ENCODE measurements around the gene ZNF880.
"Not testable (repeated sequence)": the region's sequence is repeated elsewhere in the genome, so short reads cannot be mapped to it uniquely, and the experiment has no call there.

ZNF880 gene

GRCh38 chr19:52369559-52370340 lies at the start of gene ZNF880:
Gene ZNF880, plus strand, starts transcription at chr19:52369923. Its CDS starts 43 bp downstream, at chr19:52369966.
- peak; percentile 91 for DNase-seq

DNA sequence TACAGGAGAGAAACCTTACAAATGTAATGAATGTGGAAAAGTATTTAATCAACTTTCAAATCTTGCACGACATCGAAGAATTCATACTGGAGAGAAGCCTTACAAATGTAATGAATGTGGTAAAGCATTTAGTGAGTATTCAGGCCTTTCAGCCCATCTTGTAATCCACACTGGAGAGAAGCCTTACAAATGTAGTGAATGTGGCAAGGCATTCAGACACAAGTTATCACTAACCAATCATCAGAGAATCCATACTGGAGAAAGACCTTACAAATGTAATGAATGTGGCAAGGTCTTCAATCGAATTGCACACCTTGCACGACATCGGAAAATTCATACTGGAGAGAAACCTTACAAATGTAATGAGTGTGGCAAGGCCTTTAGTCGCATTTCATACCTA lies 47.3 kb upstream of the ZNF880 start:
- no peak for DNase-seq

GRCh38 chr19:52331757-52332156 lies 38.0 kb upstream of the ZNF880 start:
- DNase-seq, result no peak

DNA sequence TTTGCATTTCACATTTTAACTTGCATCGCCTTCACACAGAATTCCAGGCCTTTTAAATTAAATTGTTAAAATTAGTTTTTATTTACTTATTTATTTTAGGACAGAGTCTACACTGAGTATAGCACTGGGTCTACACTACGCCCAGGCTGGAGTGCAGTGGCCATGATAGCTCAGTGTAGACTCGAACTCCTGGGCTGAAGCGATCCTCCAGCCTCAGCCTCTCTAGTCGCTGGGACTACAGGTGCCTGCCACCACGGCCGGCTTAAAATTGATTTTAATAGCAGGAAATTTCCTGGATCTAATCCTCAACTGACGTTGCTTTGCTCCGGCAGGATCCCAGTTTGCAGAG lies 34.0 kb upstream of the ZNF880 start:
- DNase-seq, result no peak

DNA sequence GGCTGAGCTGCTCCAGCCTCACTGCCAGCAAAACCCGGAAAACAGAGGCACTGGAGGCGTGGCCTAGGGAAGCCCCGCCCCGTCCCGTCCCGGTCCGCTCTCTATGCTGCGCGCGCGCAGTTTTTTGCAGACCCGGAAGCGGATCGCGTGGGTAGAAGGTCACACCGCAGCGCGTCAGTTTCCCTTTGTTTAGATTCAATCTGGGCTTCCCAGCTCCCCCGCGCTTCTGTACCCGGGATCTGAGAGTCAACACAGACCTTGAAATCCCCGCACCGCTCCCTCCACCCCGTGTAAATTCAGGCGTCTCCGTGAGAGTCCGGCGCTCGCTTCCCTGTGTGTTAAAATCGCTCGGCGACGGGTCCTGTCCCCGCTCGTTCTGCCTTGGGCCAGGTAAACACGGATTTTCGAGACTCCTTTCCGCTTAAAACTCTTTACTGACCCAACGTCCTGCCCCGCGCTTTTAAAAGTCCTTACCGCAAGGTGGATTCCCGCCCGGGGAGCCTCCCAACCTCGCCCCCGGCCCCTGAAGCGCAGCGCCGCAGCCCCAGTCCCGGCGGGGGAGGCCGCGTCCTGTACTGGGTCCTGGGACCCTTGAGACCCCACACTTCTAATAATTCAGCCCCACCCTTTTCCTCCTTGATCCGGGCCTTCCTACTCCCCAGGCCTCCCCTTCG lies 33.5 kb upstream of the ZNF880 start, which contains the start of gene ZNF610:
ZNF610 (plus strand) TSS at position 127 of the 674 bp plus-strand sequence. CDS start 12,930 bp downstream, outside the sequence.
- DNase-seq, result peak; percentile 85

- DNase-seq, result no peak
Observed at GRCh38 chr19:52336791-52337381, 32.8 kb upstream of the ZNF880 start.

GRCh38 chr19:52339022-52339421 lies 30.7 kb upstream of the ZNF880 start:
- not testable (repeated sequence) for DNase-seq

DNA sequence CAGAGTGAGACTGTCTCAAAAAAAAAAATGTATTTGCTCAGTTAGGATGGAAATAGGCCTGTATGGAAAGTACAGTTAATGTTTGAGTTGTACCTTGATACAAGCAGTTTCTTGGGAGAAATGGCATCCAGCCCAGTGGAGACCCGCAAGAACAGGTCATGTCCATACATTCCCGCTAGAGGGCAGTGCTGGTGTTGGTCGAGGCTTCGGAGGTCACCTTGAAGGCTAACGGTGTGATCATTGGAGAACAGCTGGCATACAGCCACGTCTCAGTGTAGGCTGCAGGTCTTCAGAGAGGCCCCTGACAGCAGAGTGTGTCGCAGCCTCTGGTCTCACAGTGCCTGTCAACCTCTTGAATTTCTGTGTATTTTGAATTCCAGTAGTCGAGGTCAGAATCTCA lies 26.2 kb upstream of the ZNF880 start:
- DNase-seq, result peak; percentile 31

DNA sequence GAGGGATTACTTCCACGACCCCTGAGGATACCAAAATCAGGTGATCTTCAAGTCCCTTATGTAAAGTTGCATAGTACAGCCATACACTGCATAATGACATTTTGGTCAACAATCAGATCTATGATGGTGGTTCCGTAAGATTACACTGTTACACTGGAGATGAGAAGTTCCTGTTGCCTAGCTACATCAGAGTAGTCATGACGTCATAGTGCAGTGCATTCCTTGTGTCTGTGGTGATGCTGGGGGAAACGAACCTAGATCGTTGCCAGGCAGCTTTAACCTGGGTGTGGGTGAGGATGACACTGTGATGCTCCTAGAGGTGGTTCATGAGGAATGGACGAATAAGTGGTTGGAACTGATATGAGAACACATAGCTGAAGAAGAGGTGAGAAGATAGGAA lies 24.6 kb upstream of the ZNF880 start:
- DNase-seq, result no peak

GRCh38 chr19:52351512-52351911 lies 18.2 kb upstream of the ZNF880 start:
- DNase-seq, result no peak

DNA sequence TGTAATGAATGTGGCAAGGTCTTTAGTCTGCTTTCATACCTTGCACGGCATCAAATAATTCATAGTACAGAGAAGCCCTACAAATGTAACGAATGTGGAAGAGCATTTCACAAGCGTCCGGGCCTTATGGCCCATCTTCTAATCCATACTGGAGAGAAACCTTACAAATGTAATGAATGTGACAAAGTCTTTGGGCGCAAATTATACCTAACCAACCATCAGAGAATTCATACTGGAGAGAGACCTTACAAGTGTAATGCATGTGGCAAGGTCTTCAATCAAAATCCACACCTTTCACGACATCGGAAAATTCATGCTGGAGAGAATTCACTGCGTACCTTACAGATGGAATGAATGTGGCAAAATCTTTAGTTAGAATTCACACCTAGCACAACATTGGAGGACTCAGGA lies 3.3 kb upstream of the ZNF880 start:
- DNase-seq, result no peak

DNA sequence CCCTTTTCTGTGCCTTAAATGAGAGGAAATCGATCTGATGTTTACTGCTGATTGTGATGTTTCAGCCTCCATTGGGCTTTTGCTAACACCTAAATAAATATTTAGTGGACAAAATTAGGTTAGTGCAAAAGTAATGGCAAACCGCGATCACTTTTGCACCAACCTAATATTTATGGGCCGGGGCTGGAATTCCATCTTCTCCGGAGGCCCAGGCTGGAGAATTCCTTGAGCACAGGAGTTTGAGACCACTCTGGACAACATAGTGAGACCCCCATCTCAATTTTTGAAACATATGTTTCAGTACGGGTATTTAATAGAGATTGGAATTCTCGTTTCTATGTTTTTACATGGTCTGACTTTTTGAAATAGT lies 603 bp downstream of the ZNF880 start:
- DNase-seq, result no peak

DNA sequence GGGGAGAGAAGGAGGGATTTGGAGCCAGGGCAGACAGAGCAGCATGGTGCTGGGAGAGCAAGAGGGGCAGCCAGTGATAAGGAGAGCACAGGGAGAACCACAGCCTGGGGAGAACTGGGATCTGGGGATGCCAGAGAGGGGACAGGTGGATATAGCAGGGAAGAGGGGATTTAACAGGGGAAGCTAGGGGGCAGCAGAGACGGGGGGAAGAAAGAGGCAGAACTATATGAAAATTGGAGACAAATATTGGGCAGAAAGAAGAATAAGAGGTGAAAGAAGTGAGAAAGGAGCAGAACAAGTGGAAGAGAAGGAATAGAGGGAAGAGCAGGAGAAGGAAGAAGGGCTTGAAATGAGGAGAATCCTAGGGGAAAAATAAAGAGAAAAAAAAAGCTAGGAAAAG lies 21.4 kb downstream of the ZNF880 start:
- DNase-seq, result no peak

DNA sequence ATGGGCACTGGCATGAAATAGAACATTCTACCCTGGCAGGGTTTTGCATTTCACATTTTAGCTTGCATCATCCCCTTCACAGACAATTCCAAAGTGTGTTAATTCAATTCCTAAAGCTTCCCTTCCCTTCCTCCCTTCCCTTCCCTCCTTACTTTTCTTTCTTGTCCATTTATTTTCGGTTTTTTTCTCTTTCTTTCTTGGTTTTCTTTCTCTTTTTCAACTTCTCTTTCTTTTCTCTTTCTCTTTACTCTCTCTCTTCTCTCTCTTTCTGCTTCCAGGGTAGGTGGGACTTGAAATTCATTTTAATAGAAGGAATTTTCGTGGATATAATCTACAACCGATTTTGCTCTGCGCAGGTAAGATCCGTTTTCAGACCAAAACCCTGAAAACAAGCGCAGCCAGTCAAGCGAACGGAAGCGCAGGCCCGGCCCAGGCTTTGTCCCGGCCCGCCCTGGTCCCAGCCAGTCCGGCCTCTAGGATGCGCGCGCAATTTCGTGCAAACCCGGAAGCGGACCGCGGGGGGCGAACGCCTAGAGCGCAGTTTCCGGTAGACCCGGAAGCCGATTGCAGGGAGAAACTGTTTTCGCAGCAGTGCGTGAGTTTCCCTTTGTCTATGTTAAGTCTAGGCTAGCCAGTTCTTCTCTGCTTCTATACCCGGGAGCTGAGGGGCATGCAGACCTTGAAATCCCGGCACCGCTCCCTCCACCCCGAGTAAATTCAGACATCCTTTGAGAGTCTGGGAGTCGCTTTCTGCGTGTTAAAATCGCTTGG lies 27.8 kb downstream of the ZNF880 start, which contains the start of gene ZNF528:
ZNF528 (plus strand) TSS at position 540 of the 771 bp plus-strand sequence. CDS start 4,165 bp downstream, outside the sequence.
- peak; percentile 92 for DNase-seq

- no peak for DNase-seq
Observed at GRCh38 chr19:52398081-52398441, 28.3 kb downstream of the ZNF880 start.

GRCh38 chr19:52410276-52410675 lies 40.6 kb downstream of the ZNF880 start:
- no peak for DNase-seq

DNA sequence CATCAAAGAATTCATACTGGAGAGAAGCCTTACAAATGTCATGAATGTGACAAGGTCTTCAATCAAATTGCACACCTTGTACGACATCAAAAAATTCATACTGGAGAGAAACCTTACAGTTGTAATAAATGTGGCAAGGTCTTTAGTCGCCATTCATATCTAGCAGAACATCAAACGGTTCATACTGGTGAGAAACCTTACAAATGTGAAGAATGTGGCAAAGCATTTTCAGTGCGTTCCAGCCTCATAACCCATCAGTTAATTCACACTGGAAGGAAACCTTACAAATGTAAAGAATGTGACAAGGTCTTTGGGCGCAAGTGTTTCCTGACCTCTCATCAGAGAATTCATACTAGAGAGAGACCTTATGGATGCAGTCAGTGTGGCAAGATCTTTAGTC lies 46.0 kb downstream of the ZNF880 start:
- no peak for DNase-seq

GRCh38 chr19:52428937-52429336 lies 59.2 kb downstream of the ZNF880 start, which contains the start of gene ZNF534:
Gene ZNF534, plus strand, starts transcription at chr19:52429148. Its CDS starts 2,327 bp downstream, at chr19:52431475.
- no peak for DNase-seq
